HEK293 (cell line): ENCODE data around the gene EIF4G3.

Source experiments
- IKZF3 ChIP-seq: fragments of 450-650 bp; IDR thresholded peaks from 2 replicates; pipeline ENCODE4 v1.5.0; 2018; ENCODE audit warnings: missing biosample characterization, mild to moderate bottlenecking, missing genetic modification characterization, moderate library complexity
- KLF1 ChIP-seq: fragments of 450-650 bp; formaldehyde crosslinking; IDR thresholded peaks from 2 replicates; pipeline ENCODE4 v1.5.1; 2016; ENCODE audit warnings: missing biosample characterization, missing genetic modification characterization
- SETDB1 ChIP-seq: IDR thresholded peaks from one replicate; pipeline ENCODE4 v1.6.1; 2017; ENCODE audit warnings: mild to moderate bottlenecking, low read length, moderate library complexity, mixed read lengths; ENCODE audit not compliant: insufficient read length
- TCF7L2 ChIP-seq: IDR thresholded peaks from 2 replicates; pipeline ENCODE4 v1.6.1; 2011; ENCODE audit warnings: low read depth, mild to moderate bottlenecking, inconsistent platforms, low read length, moderate library complexity, borderline replicate concordance
- ZBTB7A ChIP-seq: fragments of 450-650 bp; formaldehyde crosslinking; IDR thresholded peaks from 2 replicates; pipeline ENCODE4 v1.5.1; 2016; ENCODE audit warnings: low read depth, missing biosample characterization, missing genetic modification characterization
- ZNF274 ChIP-seq, 2 experiments: fragments of 200-500 bp in 1 of 2; fragments of 450-650 bp in 1 of 2; sonication (Bioruptor generic) in 1 of 2; formaldehyde crosslinking in 1 of 2; IDR thresholded peaks; 2 replicates each; pipeline versions ENCODE4 v1.5.1 to v1.6.1; 2014 to 2016; ENCODE audit warnings: borderline replicate concordance in 1 of 2, inconsistent platforms in 1 of 2, low read length in 1 of 2, missing biosample characterization in 1 of 2, missing genetic modification characterization in 1 of 2
- ZNF510 ChIP-seq: fragments of 450-650 bp; formaldehyde crosslinking; IDR thresholded peaks from 2 replicates; pipeline ENCODE4 v1.5.1; 2018; ENCODE audit warnings: mild to moderate bottlenecking, missing genetic modification characterization, missing biosample characterization; ENCODE audit not compliant: insufficient replicate concordance
- ZNF701 ChIP-seq: fragments of 450-650 bp; formaldehyde crosslinking; IDR thresholded peaks from 2 replicates; pipeline ENCODE4 v1.5.1; 2016; ENCODE audit warnings: missing biosample characterization, missing genetic modification characterization
- TF ChIP-seq, protein P1 (sequence below): fragments of 450-650 bp; formaldehyde crosslinking; IDR thresholded peaks from 2 replicates; pipeline ENCODE4 v1.5.1; 2016; ENCODE audit warnings: missing biosample characterization, missing genetic modification characterization

DNA sequence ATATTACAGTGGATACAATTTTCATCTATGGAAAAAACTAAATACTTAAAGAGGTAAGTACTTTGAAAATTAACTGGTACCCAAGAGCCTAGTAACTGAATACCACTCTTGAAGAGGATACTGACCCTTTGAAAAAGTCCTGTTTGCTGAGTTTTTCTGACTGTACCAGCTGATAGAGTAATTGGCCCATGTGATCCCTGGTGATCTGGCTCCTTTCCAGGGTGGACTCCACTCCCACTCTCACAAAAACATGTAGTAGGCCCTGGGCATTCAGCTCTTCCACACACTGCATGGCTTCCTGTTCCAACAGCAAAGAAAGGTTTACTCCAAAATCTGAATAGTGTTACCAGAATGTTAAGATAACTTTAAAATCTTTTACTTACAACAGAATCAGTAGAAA is 336.0 kb downstream of the EIF4G3 start:
- TF ChIP-seq ZNF274 (IDR thresholded peaks at IDR 0.05; ENCODE audit: low read length) (no peak), ZNF274 (tag by site-specific recombination; IDR thresholded peaks at IDR 0.05; ENCODE audit: borderline replicate concordance) (no peak), ZBTB7A (tag by site-specific recombination) (no peak), ZNF510 (tag by site-specific recombination) (no peak), ZNF701 (tag by site-specific recombination) (no peak), SETDB1 (no peak), IKZF3 (tag by site-specific recombination) (no peak), KLF1 (no peak), TCF7L2 (no peak)
- TF ChIP-seq, protein P1, sequence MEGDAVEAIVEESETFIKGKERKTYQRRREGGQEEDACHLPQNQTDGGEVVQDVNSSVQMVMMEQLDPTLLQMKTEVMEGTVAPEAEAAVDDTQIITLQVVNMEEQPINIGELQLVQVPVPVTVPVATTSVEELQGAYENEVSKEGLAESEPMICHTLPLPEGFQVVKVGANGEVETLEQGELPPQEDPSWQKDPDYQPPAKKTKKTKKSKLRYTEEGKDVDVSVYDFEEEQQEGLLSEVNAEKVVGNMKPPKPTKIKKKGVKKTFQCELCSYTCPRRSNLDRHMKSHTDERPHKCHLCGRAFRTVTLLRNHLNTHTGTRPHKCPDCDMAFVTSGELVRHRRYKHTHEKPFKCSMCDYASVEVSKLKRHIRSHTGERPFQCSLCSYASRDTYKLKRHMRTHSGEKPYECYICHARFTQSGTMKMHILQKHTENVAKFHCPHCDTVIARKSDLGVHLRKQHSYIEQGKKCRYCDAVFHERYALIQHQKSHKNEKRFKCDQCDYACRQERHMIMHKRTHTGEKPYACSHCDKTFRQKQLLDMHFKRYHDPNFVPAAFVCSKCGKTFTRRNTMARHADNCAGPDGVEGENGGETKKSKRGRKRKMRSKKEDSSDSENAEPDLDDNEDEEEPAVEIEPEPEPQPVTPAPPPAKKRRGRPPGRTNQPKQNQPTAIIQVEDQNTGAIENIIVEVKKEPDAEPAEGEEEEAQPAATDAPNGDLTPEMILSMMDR = no peak
